Lower leg skin (tissue), 3 donors: ENCODE data around the gene ARHGAP9.

Experiments
- POLR2A ChIP-seq, 2 donors: fragments of 450-650 bp; IDR thresholded peaks; one replicate each; pipeline ENCODE4 v1.6.1; 2016 to 2017; ENCODE audit warnings: antibody characterized with exemption in 2 of 2, mild to moderate bottlenecking in 1 of 2, moderate library complexity in 1 of 2
- TF ChIP-seq, protein P1 (sequence below), 3 donors: fragments of 450-650 bp; IDR thresholded peaks; one replicate each; pipeline ENCODE4 v1.5.1; 2016; ENCODE audit warnings: antibody characterized with exemption in 3 of 3, mild to moderate bottlenecking in 3 of 3, moderate library complexity in 2 of 3

DNA sequence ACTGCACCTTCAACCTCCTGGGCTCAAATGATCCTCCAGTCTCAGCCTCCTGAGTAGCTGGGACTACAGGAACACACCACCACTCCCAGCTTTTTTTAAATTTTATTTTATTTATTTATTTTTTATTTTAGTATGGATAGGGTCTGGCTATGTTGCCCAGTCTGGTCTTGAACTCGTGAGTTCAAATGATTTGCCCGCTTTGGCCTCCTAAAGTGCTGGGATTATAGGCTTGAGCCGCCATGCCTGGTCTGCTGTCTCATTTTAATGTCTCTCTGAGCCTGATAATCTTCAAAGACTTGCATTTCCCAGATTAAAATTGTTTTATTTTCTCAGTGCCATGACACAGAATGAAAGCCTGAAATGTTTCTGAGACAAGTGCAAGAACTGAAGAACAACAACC lies 46.3 kb downstream of the ARHGAP9 start:
- TF ChIP-seq POLR2A (IDR thresholded peaks at IDR 0.05) = no peak
- TF ChIP-seq, protein P1, sequence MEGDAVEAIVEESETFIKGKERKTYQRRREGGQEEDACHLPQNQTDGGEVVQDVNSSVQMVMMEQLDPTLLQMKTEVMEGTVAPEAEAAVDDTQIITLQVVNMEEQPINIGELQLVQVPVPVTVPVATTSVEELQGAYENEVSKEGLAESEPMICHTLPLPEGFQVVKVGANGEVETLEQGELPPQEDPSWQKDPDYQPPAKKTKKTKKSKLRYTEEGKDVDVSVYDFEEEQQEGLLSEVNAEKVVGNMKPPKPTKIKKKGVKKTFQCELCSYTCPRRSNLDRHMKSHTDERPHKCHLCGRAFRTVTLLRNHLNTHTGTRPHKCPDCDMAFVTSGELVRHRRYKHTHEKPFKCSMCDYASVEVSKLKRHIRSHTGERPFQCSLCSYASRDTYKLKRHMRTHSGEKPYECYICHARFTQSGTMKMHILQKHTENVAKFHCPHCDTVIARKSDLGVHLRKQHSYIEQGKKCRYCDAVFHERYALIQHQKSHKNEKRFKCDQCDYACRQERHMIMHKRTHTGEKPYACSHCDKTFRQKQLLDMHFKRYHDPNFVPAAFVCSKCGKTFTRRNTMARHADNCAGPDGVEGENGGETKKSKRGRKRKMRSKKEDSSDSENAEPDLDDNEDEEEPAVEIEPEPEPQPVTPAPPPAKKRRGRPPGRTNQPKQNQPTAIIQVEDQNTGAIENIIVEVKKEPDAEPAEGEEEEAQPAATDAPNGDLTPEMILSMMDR (IDR thresholded peaks at IDR 0.05) = no peak
